NCI-H1436 (cell line): ENCODE measurements around the gene ARID1B.

Experiments used
- DNase-seq: peaks from one replicate; lab custom pipeline; 2025; lab: John Stamatoyannopoulos, UW

The ARID1B gene

DNA sequence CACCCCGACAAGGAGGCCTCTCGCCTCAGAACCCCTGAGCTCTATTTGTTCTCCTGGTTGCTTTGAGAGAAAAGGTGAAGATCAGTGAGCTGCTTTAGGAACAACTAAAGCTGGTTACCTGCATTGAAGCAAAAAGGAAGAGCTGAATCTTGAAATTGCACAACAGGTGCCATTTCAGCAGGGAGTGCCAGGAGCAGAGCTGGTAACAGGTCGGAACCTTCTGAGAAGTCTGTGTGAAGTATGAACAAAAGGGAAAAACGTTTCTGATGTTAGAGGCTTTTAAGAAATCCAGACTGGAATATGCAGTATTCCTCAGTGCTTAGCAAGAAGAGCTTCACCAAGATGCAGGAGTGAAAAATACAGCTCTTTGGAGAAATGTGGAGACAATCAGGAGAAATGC, 382.2 kb downstream of the ARID1B start:
- DNase-seq: no peak

DNA sequence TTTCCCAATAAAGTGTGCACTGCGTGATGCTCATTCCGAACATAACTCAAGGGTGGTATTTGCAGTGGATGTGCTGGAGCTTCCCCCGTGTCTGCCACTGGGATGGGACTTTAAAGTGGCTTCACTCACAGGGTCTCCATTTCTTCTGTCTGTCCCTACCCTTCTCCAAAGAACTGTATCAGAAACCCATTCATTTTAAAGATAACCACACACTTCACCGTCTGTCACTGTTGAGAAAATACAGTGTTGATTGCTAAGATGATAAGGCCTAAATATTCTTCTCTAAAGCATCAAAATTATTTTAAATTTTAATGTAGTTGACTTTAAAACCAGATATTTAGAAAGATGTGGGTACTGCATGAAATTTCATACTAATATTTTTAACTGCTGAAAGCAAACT, 384.7 kb downstream of the ARID1B start:
- no peak for DNase-seq

DNA sequence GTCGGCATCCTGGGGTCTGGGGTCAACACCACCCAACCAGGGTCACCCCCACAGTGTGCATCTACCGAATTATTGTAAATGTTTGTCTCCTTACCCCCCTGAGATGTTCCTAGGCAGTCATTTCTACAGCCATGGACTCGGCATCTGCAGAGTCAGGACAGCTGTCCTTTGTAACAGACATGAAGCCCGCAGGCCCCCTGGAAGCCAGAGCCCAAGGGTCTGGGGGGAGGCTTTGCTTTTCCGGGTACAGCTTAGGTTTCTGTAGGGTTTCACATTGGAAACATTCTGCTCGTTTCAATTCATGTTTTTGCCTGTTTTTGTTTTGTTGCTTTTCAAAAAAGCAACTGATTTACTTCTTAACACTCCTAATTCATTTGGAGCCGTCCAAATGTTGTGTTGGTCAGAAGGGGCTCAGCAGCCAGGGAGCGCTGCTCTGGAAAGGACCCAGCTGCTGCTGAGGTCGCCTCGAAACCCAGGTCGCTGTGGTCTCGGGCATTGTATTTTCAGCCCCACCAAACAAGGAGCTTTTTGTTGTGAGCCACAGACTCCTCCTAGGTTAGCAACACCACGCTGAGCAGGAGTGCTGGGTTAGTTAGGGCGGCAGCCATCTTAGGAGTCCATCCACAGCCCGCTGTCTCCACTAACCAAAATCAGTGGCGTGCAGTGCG, 385.7 kb downstream of the ARID1B start:
- no peak for DNase-seq

DNA sequence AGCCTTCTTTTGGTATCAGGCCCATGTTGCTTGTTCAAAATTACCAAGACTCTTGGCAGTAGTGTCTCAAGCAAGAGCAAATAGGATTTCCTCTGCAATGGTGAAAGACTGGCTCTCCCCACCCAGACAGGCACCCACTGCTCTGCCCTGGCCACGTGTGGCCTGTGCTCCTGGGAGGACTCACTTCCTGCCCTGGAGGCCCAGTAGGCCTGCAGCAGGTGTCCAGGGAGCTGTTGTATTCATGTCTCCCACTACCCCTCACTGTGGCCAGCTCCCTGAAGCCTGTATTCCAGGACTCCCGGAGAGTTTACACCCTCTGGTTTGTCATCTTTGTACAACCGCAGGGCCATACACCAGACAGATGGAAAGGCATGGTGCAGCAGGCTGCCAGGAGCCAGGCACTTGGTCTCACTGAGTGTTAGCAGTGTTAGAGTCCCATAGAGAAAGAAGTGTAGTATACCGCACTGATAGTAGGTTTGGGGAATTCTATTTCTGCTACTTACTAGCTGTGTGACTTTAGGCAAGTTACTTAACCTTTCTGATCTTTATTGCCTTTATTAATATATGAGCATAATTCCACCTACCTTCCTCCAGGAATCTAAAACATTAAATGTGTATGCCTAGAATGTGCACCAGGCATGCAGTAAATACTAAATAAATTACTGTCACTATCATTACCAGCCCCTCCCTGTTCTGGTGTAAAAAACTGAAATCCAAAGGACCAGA, 386.4 kb downstream of the ARID1B start:
- DNase-seq: no peak

DNA sequence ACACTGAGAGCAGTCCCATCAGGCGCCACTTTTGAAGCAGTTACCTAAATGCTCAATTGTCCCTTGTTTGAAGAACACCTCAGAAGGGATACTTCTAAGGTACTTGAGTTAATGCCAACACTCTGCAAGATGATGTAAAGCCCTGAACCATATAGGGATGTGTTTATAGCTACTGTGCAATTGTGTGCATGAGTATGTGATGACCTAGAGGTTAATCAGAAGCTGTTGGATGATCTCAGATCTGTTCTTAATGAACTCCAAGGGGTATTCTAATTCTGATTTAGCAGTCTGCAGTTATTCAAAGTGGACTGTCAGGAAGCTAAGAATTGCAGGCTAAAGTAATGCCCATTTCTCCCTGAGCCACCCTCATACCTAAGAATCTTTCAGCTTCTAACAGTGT, 387.8 kb downstream of the ARID1B start:
- DNase-seq: no peak

DNA sequence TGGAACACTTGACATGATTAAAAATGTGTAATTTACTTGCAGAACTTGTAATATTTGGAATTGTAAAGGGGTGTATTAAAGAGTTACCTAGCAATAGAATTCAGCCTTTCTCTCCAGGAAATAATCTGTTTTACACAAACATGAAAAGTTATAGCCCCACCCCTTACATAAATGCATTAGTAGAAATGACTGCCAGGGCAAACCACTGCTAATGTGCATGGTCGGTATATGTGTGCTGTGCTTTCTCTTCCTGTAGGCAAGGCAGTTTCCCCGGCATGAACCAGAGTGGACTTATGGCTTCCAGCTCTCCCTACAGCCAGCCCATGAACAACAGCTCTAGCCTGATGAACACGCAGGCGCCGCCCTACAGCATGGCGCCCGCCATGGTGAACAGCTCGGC, 389.6 kb downstream of the ARID1B start:
- DNase-seq: no peak

DNA sequence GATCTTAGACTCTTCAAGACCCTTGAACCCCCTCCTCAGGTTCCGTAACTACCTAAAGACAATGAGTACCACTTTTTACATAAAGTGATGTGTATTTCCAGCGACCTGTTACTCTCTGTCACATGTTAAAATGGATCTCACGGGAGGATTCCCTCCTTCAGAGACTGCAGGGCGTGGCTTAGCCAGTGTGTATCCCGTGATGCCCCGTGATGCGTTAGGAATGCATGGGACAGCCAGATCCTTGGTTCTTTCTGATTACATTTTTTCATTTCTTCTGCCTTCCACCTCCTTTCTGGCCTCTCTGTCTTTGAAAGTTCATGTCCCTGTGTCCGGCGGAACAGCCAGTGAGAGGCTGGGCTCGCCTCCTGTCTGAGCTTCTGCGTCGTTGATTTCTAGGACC, 390.7 kb downstream of the ARID1B start:
- DNase-seq: no peak

DNA sequence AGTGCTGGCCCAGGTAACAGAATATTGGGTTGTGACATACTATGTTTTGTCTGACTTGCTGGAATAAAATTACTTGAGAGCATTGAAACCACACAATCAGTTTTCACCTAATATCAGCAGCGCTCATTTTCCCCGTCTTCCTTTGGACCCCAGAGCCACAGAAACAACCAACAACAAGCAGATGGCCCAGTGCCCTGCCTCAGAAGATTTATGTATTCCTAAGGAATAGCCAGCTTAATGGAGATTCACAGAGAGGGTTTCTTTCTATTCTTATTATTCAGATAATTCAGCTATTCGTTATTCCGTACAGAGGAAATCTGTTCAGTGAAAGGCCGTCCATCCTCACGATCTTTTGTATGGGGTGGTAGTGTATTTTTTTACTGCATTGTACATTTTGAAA, 391.3 kb downstream of the ARID1B start:
- DNase-seq: no peak

DNA sequence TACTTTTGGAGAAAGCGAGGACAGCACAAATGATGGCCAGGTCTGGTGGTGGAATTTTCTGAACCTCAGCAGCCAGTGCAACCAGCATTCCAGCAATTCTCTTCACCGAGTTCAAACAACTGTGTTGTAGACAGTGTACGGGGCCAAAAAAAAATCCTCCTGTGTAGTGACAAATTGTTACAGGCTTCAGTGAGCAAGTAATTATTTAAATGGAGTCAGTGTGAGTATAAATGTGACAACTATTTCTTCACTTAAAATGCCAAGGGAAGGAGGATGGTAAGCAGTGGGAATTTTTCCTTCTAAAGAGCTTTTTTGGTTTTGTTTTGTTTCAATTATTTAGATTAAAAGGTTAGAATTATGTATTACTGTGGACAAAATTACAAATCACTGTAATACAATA, 392.0 kb downstream of the ARID1B start:
- DNase-seq: no peak

DNA sequence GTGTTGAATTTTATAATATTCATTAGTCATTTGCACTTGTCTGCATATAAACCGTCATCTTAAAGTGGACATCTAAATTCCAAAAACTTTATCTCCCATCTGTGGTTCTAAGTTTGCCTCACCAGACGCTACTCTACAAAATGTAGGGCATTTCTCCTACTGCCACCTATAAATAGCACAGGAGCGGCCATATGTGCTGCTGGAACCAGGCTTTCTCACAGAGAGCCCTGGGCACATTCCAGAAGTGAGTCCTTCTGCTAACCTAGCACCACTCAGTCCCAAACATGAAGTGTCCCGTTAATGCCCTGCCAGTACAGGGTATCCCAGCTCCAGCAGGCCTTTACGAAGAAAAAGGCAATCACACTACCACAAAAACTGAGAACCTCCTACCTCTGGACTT, 392.5 kb downstream of the ARID1B start:
- DNase-seq: no peak

DNA sequence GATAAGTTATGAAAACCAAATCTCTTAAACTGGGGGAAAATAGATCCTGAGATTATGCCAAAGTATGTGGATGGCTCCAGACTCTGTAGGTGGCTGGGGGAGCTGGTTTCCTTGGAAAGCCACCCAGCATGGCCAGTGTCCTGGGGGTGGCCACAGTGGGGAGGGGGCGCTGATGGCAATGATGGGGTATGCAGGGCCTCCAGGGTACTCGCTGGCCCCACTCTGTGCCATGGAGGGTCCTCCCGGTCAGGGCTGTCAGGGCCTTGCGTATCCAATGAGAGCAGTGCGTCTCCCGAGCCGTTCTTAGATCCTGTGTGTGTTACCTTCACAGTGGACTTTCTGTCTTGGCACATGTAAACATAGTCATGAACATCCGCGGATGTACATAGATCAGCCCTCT, 393.4 kb downstream of the ARID1B start:
- DNase-seq: no peak

DNA sequence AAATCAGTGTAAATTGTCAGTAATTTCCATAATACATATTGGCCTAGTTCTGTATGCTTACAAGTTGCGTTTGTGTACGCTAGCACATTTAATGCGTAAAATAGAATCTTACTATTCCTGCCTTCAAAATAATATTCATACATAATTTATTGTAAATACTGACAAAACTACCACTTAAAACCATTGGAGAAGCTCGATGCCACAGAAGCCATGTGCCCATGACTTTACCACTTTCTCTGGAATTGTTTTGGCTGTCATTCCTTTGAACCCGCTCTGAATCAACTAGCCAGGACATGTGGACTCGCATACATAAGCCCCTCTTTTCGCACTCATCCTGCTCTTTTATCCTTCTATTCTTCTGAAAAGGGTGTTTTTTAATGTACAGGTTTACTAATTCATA, 394.6 kb downstream of the ARID1B start:
- DNase-seq: no peak

DNA sequence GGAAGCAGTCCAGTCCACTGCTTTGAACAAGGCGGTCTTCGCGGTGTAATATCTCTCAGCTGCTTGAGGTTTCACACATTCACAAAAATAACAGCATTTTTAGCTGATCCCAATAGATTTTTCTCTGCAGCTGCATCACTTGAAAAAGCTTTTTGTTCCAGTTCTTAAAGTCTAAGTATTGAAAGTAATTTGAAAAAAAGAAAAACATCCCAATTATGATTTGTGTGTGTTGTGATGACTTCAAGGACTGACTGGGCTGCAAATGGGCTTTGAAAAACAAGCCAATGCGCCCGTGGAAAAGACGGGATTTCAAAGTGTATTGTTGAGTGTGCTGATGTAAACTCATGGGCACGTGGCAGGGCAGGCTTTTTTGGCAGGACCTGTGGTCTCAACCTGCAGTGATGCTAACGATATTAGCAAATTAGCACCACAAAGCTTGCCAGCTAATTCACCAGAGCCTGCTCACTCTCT, 395.1 kb downstream of the ARID1B start:
- DNase-seq: no peak

DNA sequence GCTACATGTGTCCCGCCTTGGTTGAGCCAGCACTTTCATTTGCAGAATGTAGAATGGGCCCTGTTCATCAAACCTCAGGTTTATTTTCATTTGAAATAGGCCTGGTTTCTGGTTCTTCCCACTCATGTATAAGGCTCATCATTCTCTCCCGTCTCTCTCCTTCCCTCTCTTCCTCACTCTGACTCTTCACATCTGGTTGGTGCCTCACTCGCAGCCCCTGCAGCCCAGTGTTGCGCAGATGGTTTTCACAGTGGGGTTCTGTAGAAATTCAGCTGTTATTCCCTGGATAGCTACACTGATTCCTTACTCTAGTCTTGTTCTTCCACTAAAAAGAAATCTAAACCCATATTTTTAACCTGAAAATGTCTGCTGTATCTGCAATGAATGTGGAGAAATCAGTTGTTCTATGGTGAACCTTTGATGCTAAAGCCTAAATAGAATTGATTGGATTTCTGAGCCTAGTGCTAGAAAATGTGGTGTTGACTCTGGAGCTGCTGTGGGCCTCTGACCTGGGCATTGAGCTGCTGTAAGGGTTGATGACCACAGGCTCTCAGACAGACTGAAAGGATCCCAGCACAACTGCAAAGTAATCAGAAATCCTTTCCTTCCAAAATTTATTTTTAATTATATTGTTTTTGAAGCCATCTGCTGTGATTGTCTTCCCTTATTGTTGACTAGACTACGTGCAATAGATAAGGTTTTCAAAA, 395.8 kb downstream of the ARID1B start:
- DNase-seq: no peak

DNA sequence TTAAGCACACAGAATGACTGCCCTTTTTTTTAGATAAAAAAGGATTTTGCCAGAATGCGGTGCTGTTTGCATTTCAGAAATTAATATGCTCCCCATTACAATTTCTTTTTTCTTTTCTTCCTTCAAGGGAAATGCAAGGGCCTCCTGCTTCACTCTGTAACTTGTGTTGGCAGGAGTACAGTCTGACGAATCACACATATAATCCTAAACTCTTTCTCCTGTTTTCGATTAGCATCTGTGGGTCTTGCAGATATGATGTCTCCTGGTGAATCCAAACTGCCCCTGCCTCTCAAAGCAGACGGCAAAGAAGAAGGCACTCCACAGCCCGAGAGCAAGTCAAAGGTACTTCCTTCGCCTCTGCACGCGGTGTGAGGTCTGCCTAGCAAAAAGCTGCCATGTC, 396.6 kb downstream of the ARID1B start:
- no peak for DNase-seq

DNA sequence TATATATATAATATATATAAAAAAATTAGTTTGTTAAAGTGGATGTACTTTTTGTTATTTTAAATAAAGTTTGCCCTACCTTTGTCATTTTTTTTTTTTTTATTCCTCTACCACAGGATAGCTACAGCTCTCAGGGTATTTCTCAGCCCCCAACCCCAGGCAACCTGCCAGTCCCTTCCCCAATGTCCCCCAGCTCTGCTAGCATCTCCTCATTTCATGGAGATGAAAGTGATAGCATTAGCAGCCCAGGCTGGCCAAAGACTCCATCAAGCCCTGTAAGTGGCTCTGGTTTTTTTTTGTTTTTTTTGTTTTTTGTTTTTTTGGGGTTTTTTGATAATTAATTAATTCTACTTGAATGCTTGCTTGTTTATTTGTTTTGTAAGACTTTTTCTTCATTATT, 397.6 kb downstream of the ARID1B start:
- DNase-seq: no peak

DNA sequence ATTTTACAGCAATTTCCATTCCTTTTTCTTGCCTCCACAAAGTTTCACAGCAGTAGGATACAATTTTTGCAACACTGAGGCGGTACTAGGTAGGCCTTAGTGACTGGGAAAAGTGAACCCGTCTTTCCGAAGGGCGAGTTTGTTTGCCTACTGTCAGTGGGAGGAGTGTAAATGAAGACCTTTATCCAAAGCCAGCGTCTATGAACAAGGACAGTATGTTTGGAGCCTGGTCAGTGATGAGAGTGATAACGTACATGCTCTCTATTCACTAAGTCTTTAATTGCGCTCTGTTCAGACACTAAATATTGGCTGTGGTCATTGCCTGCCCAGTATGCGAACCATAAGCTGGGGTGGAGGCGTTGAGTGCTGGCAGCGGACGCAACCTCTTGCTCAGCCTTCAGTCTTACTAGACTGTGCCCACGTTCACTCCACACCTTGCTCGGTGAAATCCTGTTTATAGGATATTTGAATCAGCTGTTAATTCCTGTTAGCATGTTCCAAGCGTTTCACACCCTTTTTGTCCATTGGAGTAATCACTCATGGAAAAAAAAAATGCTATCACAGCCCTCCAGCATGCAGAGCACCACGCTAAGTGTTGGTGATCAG, 400.7 kb downstream of the ARID1B start:
- DNase-seq: no peak

DNA sequence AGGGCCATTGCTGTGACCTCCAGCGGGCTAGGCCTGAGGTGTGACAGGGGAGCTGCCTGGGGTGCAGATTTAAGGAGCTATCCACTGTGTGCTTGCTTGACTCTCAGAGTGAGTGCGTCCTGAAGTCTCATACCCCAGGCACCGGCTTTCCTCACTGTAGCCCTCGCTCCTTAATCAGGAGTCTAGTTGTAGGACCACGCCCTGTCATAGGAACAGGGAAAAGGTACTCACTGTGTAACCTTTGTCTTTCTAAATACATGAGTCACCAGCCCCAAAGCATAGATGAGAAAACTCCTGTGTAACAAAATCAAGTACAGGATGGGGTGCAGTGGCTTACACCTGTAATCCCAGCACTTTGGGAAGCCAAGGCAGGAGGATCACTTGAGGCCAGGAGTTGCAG, 404.5 kb downstream of the ARID1B start:
- DNase-seq: no peak

DNA sequence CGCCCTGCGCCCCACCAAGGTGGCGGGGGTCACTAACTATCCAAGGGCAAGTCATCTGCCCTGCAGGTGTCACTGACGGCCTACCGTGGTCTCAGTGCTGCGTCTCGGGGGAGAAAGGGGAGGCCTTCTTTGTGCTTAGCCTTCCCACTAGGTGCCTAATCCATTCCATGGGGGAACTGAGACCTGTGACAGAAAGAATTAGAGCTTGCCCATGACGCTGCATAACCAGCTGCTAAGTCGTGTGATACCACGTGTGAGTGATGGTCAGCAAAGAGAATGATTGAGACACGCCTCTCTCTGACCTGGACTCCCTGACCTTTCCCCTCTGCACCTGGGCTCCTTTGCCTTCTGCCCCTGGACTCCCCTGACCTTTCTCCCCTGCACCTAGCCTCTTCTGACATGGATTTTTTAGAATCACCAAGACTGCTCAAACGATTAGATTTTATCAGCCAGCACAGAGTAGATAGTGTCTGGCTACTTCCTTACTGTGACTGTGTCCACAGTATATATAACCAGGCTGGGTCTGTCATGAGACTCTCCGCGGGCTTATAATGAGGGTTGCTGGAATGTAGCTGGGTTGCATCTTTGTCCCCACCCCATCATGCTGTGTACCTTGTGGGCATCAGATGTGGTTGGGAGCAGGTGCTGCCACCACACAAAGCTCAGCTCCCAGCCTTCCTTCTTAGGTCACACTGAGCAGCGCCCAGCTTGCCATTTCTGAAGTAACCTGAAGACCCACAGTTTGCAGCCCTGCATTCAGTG, 405.5 kb downstream of the ARID1B start:
- DNase-seq: no peak

DNA sequence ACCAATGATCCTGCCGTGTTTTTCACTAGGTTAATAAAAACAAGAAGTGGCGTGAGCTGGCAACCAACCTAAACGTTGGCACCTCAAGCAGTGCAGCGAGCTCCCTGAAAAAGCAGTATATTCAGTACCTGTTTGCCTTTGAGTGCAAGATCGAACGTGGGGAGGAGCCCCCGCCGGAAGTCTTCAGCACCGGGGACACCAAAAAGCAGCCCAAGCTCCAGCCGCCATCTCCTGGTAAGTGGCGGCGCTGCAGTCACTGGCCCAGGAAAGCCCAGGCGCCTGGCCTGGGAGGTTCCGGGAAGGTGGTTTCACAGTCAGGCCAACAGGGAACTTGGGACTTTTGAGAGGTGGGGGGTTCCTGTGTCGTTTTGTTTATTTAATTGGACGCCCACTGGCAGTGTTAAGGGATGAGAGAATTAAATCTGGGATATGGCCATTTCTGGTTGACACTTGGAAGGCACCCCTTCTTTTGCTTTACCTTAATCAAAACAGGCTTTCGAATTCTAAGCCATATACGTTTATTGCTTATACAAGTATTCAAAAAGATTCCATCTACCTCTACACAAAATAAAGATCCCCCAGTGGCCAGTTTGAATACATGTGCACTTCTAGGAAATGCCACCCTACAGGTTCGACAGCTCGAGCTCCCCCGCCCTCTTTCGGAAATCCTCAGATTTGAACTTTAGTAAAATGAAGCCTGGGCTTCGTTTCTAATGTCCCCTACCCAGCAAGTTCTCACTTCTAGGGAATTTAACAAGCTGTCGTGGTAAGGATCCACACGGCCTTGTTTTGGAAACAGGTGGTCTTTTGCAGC, 407.2 kb downstream of the ARID1B start:
- DNase-seq: peak; percentile 71

DNA sequence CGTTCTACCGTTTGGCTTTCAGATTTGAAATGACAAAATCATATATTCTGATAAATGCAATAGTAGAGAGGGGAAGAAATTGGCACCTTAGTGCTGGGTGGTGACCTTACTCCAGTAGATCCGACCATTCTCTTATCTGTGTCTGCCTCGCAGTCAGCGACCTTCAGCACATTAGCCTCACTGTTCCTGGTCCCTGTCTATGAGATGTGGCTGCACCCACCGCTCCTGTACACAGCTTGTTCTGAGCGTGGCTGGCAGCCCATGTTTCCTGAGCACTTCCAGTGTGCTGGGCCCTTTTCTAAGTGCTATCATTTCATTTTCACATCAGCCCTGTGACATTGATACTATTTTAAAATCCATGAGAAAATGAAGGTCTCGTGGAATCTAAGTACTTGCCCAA, 408.0 kb downstream of the ARID1B start:
- no peak for DNase-seq
